UCSD-AML1 (cell line): Measurements from ENCODE around the gene SLC25A51.
"Not testable (repeated sequence)": the region's sequence is repeated elsewhere in the genome, so short reads cannot be mapped to it uniquely, and the experiment has no call there.

ENCODE experiments used
- DNase-seq: peaks from one replicate; lab custom pipeline; 2025; ENCODE audit not compliant: unreplicated experiment; lab: John Stamatoyannopoulos, UW

SLC25A51 gene

DNA sequence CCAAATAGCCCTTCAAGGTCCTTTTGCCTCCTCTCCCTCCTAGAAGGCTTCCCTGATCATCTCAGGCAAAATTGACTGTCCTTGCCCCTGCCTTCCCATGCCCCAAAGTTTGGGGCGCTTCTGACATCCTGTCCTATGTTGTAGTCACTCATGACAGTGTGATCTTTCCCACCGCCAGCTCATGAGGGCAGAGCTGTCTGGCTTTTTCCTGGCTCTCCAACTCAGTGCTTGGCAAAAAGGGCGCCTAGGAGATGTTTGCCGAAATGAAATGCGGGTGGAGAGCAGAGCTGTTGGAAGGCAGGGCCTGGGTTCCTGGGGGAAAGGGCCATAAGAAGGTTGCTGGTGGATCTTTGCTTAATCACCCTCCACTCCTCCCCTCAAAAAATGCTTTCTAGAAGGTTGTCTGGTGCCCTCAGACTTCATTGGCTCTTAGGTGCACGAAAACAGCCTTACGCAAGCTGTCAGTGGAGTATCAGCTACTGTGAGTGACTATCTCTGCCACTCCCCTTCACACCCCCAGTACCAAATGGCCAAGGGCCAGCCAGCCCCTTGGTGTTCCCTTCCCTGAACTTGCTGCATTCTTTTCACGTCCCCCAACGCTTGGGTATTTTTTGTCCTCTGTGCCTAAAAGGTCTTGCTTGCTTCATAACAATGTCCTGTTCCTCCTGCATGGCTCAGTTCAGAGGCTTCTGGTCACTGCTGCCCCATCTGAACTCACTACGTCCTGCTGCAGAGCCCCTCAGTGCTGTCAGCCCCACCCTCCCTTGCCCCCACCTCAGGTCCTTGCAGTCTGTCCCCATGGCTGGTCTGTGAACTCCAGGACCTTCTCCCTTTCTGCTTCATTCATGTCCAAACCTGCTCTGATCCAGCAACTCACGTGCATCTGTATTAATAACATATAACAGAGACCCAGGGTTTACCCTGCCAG is 2.6 kb upstream of the SLC25A51 start:
- DNase-seq, result no peak

DNA sequence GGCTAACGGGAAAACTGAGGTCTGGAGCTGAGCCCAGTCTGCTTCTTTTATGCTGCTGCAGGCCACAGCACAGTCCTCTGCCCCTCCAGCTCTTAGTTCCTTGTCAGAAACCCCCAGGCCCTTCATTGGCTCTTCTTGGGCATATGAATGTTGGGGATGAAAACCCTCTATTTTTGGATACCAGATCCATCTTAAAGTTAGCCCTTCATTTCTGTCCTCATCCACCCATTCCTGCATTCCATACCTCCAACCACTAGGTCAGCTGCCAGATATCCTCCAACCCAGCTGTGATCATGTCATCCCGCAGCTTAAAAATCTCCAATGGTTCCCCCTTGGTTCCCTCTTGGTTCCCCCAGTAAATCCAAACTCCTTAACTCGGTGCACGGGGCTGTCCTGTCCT is 1.8 kb upstream of the SLC25A51 start:
- no peak for DNase-seq

DNA sequence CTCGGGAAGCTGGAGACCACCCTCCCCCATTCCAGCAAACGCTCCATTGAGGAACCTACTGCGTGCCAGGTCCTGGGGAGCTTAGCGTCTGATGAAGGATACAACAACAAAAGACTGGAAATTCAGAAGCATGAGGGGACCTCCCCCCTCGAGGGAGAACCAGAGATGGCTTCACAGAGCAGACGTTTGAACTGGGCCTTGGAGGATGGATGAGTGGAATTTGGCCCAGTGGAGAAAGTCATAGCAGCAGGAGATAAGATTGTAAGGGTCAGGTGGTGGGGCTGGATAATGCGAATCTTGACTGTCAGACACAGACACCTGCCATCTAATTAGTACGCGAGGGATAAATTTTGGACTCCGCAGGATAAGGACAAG is 1.2 kb upstream of the SLC25A51 start:
- DNase-seq, result no peak

DNA sequence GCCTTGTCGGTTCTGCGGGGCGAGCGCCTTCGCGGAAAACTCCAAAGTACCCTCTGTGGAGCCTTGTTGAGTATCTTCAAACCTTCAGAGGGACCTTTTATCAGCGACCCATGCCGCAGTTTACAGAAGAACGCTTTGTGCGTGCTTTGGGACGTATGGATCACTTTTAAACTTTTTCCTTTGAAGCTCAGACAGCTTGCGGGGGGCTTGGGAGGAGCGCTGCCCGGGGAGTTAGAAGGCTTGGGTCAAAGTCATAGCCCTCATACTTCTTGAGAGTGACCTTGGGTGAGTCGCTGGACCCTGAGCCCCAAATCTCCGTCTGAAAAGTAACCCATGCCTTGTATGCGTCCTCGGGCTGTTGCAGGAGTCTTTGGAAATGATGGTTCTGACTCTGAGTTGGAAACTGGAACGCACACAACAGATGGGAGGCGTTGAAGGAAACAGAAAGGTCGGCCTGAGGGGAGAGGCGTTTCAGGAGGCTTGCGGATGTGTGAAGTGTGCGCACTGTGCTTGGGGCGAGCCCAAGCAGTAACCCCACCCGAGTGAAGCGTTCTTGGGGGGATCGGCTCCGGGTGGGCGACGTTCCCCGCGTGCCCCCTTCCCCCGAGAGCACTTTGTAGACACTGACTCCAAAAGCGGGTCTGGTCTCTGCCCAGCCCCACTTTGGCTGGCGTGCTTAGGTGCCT is 661 bp upstream of the SLC25A51 start:
- no peak for DNase-seq

DNA sequence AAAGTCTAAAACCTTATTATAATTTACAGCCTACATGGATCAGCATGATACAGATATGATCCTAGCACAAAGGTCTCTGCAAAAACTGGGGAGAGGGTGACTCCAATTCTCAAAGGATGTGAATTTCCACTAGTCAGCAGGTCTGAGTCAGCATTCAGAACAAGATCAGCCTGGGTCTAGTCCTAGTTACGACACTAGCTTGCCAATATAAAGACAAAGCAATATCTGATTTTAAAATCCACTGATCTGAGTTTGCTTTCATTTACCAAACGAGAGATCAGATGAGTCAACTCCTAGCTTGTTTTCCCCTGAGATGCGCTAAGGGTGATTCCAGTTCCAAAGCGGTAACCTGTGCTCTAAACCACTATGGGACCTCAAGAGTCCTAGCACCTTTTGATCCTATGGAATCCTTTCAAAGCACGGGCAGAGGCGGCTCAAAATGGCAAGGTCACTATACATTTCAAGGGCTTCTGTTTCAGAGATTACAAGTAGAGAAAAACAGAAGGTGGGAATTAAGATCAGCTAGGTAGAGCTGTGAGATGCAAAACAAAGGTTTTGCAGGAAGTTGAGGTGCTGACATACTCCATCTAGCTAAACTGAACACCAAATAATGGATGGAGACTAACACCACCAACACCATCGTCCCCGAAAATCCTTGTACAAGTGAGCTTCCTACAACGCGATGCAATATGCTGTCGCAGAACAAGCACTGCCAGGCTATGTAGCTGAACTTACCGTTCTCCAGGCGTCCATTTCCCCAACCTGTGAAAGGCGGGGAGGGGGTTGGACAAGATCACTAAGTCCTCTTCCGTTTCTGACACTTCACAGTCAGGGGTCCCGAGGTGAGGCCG is 906 bp downstream of the SLC25A51 start:
- DNase-seq, result no peak

DNA sequence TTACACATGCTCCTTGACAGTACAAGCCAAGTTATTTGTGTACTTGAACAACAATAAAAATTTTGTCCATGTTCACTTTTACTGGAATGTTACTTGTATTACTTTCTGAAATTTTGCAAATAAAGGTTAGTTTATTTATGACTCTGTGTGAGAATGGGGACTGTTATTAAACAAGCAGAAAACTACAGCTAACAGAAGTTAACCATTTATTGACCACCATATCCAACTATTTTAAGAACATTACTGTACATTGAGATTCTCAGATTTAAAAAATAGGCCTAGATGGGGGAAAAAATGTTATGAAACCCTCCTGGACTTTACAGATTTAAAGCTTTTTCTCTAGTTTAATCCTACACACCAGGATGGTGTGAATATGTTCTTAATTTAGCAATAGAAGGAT is 1.8 kb downstream of the SLC25A51 start:
- no peak for DNase-seq

DNA sequence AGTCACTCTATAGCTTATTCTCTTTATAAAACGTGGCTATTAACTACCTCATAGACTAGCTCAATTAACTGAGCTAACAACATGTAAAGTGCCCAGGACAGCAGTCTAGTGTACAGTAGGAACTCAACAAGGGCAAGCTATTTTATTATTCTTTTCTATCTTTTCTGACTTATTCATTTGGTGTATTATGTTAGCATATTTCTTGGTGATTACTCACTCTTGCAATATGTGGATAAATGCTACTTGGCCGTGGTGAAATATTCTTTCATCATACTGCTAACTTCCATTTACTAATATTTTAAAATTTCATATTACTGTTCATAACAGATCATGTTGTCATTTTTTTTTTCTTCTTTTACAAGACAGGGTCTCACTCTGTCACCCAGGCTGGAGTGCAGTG is 4.9 kb downstream of the SLC25A51 start:
- DNase-seq, result no peak

DNA sequence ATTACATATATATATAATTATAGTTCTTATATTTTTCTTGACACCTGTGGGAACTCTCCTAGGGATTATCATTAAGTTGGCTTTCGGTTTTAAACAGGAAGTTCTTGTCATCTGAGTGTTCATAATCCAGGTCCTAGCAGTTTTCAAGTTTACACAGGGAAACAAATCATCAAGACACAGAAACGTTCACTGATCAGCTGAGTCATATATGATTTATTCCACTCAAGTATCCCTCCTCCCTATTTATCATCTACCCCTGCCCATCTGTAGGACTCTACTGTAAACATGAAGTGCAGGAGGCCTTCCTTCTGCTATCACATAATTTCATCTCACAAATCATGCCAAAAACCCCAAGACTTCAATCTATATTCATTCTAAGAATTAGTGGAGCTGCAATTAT is 6.3 kb downstream of the SLC25A51 start:
- no peak for DNase-seq

DNA sequence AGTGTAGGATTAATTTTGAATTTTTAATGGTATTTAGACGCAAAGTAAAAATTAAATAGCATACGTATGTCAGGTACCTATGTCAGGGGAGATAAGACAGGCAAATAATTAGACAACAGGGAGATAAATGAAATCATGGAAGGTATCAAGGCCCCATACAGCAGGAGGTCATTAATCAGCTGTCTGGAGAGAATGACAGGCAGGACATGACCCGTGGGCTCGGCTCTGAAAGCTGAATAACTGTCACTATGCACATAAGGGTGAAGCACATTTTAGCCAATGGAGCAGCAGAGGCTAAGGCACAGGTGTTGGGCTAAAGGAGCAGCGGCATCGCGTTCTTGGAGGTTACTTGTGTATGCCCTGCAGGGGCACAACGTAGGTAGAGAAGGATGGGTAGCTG is 11.9 kb downstream of the SLC25A51 start:
- no peak for DNase-seq

DNA sequence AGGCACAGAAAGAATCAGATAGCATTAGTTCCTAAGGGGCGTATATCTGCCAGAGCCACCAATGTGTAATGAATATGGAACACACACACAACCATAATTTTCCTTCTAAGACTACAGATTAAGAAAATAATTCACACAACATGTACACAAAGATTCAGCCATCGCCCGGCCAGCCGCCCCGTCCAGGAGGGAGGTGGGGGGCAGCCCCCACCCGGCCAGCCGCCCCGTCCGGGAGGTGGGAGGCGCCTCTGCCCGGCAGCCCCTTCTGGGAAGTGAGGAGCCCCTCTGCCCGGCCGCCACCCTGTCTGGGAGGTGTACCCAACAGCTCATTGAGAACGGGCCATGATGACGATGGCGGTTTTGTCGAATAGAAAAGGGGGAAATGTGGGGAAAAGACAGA is 12.9 kb downstream of the SLC25A51 start:
- not testable (repeated sequence) for DNase-seq

DNA sequence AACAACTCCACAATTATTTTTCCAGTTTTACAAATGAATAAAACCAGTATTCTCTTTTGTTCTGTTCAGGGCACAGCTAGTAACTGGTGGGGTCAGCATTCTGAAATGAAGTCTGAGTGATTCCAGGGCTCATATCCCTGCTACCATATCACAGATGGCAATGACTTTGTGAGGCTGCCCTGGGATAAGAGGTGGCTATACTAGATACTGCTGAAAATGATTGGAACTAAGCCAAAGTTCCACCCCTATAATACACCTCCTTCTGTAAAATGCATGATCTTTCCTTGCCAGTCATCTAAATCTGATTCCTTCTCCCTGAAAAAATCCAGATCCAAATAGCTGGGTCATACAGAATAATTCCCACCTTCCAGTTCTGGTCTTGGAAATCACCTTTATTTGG is 14.4 kb downstream of the SLC25A51 start:
- no peak for DNase-seq

DNA sequence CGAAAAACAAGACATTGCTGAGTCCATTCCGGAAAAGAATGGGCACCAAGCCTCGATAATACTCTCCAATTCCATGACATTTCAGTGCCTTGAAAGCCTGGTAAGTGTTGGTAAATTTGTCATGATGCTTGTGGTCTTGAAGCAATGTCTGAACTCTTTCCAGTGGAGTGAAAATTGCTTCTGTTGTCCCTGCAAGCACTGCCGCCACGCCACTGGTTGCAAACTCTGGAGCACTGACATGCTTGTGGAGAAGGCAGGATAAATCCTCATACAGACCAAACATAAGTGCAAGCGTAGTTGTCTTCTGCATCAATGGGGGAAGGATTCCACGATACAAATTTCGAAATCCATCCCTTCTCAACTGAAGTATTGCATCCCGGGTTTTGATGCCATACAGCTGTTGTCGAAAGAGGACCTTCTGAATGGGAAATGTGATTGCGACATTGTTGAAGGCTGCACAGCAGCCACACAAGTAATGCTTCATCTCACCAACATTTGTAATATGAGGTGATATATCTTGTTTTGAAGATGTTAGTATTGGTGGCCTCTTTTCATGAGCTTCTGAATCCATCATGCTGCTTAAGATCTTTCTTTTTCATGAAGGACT is 15.8 kb downstream of the SLC25A51 start:
- not testable (repeated sequence) for DNase-seq

DNA sequence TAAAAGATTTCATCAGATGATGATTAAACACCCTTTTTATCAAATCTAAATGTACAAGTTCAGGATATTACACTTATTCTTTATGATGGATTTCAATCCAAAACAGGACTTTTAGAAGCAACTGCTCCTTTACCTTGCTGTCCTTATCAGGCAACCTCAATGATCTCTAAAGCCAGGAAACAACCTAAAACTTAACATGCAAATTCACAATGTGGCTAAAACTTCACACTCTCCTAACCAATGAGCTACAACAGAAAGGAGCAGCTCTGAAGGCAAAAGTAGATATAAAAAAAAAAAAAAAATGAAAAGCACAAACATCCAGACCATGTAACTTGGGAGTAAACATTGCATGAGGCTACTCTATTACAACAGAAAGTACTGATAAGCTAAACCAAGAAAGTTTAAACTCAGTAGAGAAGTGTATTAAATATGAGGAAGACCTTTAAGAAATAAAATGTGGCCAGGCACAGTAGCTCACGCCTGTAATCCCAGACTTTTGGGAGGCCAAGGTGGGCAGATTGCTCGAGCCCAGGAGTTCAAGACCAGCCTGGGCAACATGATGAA is 22.9 kb downstream of the SLC25A51 start:
- no peak for DNase-seq

DNA sequence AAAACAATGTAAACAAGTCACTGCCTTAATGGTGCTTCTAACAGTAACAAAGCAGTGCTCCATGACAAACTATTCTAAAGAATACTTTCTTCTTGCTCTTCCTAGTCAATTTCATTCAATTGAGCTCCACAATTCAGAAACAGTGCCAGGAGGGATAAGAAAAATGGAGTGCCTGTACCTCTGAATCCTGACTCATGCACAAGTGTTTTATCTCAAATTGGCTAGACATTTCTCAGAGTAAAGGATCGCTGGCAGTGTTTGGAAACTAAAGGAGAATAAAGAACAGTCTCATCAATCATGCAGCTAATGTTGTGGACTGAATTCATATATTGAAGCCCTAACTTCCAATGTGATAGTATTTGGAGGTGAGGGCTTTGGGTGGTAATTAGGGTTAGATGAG is 27.6 kb downstream of the SLC25A51 start:
- DNase-seq, result no peak

DNA sequence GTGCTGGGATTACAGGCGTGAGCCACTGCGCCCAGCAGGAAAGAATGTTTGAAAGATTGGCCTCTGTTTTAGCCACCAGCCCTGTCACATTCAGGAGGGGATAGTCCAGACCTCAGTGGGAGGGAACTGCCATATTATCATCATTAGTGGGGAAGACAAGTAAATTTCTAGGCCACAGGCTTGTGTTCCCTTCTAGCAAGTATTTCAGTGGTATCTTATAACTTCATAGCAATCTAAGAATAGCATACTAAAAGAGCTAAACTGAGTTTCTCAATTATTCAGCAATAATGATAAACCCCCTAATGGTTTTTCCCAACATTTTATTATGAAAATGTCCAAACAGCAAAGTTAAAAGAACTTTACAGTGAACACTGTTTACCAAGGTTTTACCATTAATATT is 30.0 kb downstream of the SLC25A51 start:
- DNase-seq, result no peak

DNA sequence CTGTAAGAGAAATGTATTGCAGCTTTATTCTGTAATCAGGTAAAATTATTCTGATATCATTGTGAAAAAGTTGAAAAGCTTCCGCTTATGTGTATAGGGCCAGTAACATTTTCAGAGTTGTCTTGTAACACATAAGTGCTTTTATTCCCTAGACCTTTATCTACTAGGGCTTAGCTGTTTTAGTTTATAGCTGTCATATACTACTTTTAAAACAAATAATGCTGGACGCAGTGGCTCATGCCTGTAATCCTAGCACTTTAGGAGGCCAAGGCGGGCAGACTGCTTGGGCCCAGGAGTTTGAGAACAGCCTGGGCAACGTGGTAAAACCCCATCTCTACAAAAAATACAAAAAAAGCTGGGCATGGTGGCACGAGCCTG is 33.1 kb downstream of the SLC25A51 start:
- DNase-seq, result no peak

DNA sequence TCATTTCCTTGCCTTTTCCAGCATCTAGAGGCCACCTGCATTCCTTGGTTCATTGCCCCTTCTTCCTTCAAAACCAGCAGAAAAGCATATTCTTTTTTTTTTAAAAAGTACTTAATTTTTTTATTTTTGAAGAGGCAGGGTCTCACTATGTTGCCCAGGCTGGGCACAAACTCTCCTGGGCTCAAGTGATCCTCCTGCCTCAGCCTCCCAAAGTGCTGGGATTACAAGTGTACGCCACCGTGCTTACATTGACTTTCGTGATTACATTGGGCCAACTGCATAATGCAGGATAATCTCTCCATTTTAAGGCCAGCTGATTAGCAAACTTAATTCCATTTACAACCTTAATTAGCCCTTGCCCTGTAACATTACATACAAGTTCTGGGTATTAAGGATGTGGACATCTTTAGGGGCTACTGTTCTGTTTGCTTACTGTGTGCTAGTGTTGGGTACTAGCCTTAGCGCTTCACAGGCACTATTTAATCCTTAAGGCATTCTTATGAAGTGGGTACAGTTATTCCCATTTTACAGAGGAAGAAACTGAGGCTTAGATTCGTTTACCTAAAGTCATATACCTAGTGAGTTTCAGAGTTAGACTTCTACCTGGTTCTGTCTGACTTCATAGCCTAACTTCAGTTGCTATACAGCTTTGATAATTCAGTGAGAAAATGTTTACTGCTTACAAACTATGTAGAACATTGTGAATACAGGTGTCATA is 33.7 kb downstream of the SLC25A51 start:
- DNase-seq, result no peak

DNA sequence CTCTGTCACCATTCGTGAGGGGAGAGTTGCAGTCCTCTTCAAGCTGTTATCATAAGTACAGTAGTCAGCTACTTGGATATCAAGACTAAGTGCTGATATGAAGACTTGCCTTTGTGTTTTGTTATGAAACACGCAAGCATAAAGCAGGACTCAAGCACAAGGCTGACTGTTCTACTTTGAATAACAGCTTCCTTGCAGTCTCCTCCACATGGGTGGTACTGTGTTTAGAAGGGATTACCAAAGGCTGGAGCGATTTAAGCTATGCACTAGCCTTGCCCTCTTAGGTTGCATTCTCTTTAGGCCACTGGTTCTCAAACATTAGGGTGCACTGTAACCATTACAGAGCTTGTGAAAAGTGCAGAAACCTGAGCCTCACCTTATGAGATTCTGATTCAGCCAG is 41.4 kb downstream of the SLC25A51 start:
- no peak for DNase-seq

DNA sequence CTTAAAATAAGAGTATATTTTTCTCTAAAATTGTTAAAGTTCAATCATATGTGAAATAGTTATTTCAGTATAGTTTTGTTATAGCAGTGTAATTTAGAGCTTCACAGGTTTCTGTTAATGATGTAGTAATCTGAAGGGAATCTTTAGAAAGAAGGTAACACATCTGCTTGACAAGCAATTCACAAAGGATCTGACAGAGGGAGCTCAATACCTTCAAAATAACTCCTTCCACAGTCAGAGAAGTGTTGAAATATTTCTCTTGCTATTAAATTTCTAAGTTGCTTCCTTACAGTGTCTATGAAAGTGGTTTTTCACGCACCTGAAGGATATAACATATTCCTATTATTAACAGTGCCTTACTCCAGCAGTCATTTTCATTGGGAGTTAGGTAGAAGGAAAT is 44.9 kb downstream of the SLC25A51 start:
- no peak for DNase-seq

DNA sequence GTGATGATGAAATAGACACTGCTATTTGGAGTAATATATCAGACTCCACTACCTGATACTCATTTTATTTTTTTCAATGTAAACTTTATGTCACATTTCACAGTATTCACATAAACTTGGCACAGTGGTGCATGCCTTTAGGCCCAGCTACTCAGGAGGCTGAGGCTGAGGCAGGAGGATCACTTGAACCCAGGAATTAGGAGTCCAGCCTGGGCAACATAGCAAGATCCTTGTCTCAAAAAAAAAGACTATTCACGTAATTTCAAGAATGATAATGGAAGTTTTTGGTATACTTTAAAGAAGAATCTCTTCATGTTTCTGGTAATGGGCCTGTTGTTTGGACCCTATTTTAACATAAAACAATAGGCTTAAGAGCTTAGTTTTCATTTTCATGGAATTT is 47.4 kb downstream of the SLC25A51 start:
- no peak for DNase-seq
